ENCODE data around the gene NCOA3. TPM values are rescaled to one million over a fixed set of nuclear protein-coding genes. Genes with fewer than 3 reads are reported as not detected.

The NCOA3 gene
- polyA plus RNA-seq, 3 donors, result 13.5 to 21.8 (median 21.3) TPM

- Histone ChIP-seq H2AFZ (ENCODE audit: insufficient read depth, low read depth, low read length, poor library complexity, severe bottlenecking) (no peak overlapping the region), H3K4me3 (replicated peaks in 1 of 3; ENCODE audit: low read depth in 2 of 3, low read length in 3 of 3) (no peak overlapping the region), H4K20me1 (ENCODE audit: insufficient read depth, low read length) (no peaks in the 10 kb centered on the region), H3K27ac (ENCODE audit: low read depth in 1 of 2, low read length in 2 of 2) (no peak overlapping the region), H3K36me3 (replicated peaks in 1 of 2; ENCODE audit: control insufficient read depth in 1 of 2, insufficient read depth in 2 of 2, low read length in 2 of 2) (no peaks in the 10 kb centered on the region), H3K79me2 (ENCODE audit: insufficient read depth, low read length) (no peaks in the 10 kb centered on the region), H3K4me2 (replicated peaks; ENCODE audit: extremely low read depth, low read length, poor library complexity, severe bottlenecking) (no peak overlapping the region), H3K4me1 (ENCODE audit: control insufficient read depth in 1 of 2, insufficient read depth in 2 of 2, low read length in 2 of 2) (peaks cover 22 to 25% of the 10 kb centered on the region in 2 donors), H3K9ac (ENCODE audit: insufficient read depth, low read length, poor library complexity, severe bottlenecking) (no peak overlapping the region), H3K9me3 (replicated peaks in 1 of 2; ENCODE audit: control insufficient read depth in 1 of 2, insufficient read depth in 1 of 2, low read length in 2 of 2) (no peaks in the 10 kb centered on the region), H3K27me3 (ENCODE audit: control insufficient read depth in 2 of 2, insufficient read depth in 2 of 2, low read length in 2 of 2) (no peaks in the 10 kb centered on the region)
- no CpG with 5 or more reads among the region's 1 CpG for WGBS (ENCODE audit: insufficient coverage)
- Mint-ChIP-seq H3K4me3 (no peak overlapping the region), H3K36me3 (no peaks in the 10 kb centered on the region), H3K4me1 (peaks cover 31% of the 10 kb centered on the region), H3K27ac (no peak overlapping the region), H3K27me3 (ENCODE audit: low read depth in 3 of 3) (peaks cover 0 to 2% (median 2%) of the 10 kb centered on the region in 3 donors), H3K9me3 (peaks cover 0 to 3% (median 0%) of the 10 kb centered on the region in 7 donors)
- intact Hi-C loops (cut with micrococcal nuclease), result no loop called here
- no peak for DNase-seq
- no peak for TF ChIP-seq CTCF (IDR thresholded peaks at IDR 0.05)
These were observed 5.6 kb upstream of the NCOA3 start for GRCh38 chr20:47496118-47496517.

GRCh38 chr20:47498606-47499005 is 3.1 kb upstream of the NCOA3 start:
- Histone ChIP-seq H3K9me3 (replicated peaks in 1 of 2; ENCODE audit: control insufficient read depth in 1 of 2, insufficient read depth in 1 of 2, low read length in 2 of 2) (no peaks in the 10 kb centered on the region), H3K4me3 (replicated peaks in 1 of 3; ENCODE audit: low read depth in 2 of 3, low read length in 3 of 3) (no peak overlapping the region), H3K36me3 (replicated peaks in 1 of 2; ENCODE audit: control insufficient read depth in 1 of 2, insufficient read depth in 2 of 2, low read length in 2 of 2) (no peaks in the 10 kb centered on the region), H3K79me2 (ENCODE audit: insufficient read depth, low read length) (peaks cover 19% of the 10 kb centered on the region), H2AFZ (ENCODE audit: insufficient read depth, low read depth, low read length, poor library complexity, severe bottlenecking) (no peak overlapping the region), H4K20me1 (ENCODE audit: insufficient read depth, low read length) (peaks cover 11% of the 10 kb centered on the region), H3K27me3 (ENCODE audit: control insufficient read depth in 2 of 2, insufficient read depth in 2 of 2, low read length in 2 of 2) (no peaks in the 10 kb centered on the region), H3K4me2 (replicated peaks; ENCODE audit: extremely low read depth, low read length, poor library complexity, severe bottlenecking) (no peak overlapping the region), H3K9ac (ENCODE audit: insufficient read depth, low read length, poor library complexity, severe bottlenecking) (no peak overlapping the region), H3K4me1 (ENCODE audit: control insufficient read depth in 1 of 2, insufficient read depth in 2 of 2, low read length in 2 of 2) (peaks cover 21 to 25% of the 10 kb centered on the region in 2 donors), H3K27ac (ENCODE audit: low read depth in 1 of 2, low read length in 2 of 2) (no peak overlapping the region)
- TF ChIP-seq CTCF (IDR thresholded peaks at IDR 0.05), result no peak
- Mint-ChIP-seq H3K36me3 (no peaks in the 10 kb centered on the region), H3K27ac (no peak overlapping the region), H3K27me3 (ENCODE audit: low read depth in 3 of 3) (peaks cover 0 to 2% (median 0%) of the 10 kb centered on the region in 3 donors), H3K4me3 (no peak overlapping the region), H3K4me1 (peaks cover 32% of the 10 kb centered on the region), H3K9me3 (peaks cover 0 to 3% (median 0%) of the 10 kb centered on the region in 7 donors)
- 100% methylated on average over 4 of the region's 6 CpGs for WGBS (ENCODE audit: insufficient coverage)
- intact Hi-C loops (cut with micrococcal nuclease), result no loop called here
- DNase-seq, result no peak

Measured in CD14-positive monocyte (primary cell).